C4-2B (cell line): Measurements from ENCODE around the gene COBL.

Source experiments
- CTCF ChIP-seq: fragments of 450-650 bp; conservative IDR thresholded peaks from 2 replicates; pipeline ENCODE4 v1.5.1; 2017; ENCODE audit warnings: mild to moderate bottlenecking
- ZFX ChIP-seq: fragments of 450-650 bp; IDR thresholded peaks from 2 replicates; pipeline ENCODE4 v1.6.1; 2017

GRCh38 chr7:51267169-51267568 is 49.4 kb downstream of the COBL start:
- TF ChIP-seq CTCF (no peak), ZFX (no peak)
